HG03103 (cell line): Measurements from ENCODE around the gene RHBDD1.
A peak's percentile ranks its signal among the peaks of the same experiment; 100 is the strongest.

ENCODE experiments used
- ATAC-seq: cut with Tn5 transposase; IDR thresholded peaks from one replicate; pipeline ENCODE4 v1.9.1; 2021; ENCODE audit warnings: low read depth; ENCODE audit not compliant: unreplicated experiment

RHBDD1 gene

DNA sequence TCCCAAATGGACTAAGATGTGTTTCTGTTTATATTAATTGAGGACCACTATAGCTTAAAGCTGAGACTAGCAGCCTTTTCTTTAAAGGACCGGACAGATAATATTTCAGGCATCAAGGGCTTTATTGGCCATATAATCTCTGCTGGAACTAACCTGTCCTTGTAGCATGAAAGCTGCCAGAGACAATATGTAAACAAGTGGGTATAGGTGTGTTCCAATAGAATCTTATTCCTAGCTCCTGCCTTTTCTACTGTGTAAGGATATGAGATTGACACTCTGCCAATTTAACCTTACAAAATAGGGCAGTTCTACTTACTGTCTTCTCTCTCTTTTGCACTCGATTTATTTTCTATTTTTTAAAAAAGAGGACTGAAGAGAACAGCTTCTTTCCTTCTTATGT, 74.0 kb downstream of the RHBDD1 start:
- ATAC-seq, result no peak

DNA sequence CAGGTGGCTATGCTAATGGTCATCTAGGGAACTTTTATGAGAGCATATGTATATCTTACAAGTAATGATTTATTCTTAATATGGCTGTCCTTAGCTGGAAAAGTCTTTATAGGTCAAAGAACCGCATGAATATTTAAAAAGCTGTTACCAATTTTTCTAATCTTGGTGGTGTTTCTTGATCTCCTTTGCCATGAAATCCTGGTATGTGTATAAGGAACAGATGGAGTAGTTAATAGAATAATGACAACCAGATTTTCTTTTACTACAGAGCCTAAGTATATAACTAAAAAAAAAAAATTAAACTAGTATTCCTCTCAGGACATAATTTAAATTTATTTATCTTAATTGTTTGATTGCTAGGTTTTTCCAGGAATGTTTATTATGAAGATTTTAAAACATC, 74.5 kb downstream of the RHBDD1 start:
- no peak for ATAC-seq

DNA sequence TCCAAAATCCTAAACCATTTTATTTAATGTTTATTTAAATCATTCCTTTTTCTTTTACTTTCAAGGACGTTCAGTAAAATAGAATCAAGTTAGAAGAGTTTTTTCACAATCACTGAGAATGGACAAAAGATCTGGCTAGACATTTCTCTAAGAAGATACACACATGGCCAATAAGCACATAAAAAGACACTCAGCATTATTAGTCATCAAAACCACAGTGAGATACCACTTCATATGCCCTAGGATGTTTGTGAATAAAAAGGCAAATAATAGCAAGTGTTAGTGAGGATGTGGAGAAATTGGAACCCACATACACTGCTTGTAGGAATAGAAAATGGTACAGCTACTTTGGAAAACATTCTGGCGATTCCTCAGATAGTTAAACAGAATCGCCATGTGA, 76.1 kb downstream of the RHBDD1 start:
- no peak for ATAC-seq

DNA sequence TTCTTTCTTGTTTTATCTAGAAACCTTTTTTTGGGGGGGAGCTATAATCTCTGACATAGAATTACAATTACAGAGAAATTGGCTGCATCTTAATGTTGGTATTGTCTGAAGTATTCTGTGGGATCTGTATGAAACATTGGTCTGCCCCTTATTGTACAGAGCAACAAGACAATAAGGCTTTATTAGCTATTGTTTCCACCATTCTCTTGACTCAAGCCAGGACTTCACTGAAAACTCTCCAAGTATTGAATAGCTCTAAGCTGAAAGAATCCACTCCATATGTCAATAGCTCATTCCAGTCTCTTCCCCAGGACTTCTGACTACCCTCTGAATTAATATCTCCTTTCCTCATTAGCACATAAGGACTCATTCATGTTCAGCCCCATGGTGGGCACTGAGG, 77.8 kb downstream of the RHBDD1 start:
- ATAC-seq, result no peak

DNA sequence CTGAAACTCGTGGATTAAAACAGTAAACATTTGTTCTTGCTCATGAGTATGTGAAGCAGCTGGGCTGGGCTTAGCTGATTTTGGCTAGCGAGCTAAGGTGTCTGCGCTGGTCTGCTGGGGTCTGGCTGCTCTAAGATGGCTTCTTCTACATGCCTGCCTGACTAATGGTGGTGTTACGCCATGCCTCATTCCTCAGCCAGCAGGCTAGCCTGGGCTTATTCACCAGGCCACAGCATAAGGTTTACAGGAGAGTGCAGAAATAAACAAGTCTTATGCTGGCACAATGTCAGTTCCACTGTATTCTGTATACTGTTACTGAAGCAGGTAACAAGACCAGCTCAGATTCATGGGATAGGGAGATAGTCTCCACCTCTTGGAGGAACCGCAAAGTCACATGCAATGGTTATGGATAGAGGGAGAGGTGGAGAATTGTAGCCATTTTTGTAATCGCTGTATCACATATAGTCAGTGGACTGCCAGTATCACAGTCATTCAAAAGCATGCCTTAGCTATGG, 80.0 kb downstream of the RHBDD1 start:
- ATAC-seq, result no peak

DNA sequence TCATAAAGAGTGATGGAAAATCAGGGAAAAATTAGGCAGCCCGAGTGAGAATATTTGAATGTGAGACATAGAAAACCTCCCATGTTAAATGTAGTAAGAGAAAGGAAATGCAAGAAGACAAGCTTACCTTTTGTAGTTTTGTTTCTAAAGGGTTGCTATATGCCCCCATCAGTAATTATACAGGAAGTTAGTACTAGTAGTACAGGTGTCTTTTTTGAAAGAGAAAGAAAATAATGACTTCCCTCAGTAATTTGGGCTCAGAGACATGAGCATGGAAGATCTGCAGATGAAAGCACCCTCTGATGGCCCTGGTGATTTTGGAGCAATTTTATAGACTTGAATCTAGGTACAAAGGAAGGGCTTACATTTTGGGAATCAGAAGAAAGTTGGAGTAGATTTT, 80.8 kb downstream of the RHBDD1 start:
- peak; percentile 80 for ATAC-seq

DNA sequence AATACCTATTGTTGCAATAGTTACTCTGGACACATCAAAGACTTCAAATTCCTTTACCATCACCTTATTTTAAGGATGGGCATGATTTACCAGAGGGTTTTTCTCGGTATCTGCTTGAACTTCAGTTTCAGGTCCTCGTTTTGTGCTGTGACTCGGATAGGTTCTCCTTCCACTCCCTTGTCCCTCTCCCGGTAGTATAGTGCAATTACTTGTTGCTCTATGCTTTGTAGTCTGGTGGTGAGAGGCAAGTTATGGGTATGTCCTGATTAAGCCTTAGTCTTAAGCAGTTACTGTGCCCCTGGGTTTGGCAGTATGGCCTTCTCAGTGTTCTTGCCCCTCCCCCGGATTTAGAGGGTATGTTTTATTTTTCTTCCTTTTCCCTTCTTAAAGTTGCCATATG, 96.6 kb downstream of the RHBDD1 start:
- peak; percentile 69 for ATAC-seq

DNA sequence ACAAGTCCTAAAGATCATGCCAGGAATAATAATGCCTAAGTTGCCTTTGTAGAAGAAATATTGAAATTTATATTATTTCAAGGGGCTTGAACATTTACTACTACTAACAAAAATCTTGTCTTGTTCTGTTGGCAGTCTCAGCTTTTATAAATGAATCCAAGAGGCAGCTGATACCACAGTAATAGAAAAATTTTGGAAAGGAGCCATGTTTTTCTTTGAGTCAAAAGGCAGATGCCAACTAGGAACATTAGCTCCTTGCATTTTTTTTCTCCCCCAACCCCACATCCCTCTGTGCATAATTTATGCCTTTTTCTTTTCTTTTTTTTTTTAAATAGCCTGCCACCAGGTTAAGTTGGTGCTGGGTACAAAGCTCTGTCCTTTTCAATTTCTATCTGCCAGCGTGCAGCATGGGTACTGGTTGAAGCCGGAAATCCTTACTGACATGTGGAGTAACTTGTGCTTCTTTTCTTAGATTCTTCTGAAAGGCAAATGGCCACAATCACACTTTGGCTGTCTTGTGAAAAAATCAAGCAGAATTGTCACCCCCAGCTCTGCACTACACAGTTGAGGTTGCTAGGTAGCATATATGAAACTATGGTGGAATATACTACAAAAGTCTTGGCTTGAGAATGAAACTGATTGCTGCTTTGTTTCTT, 98.8 kb downstream of the RHBDD1 start:
- no peak for ATAC-seq

DNA sequence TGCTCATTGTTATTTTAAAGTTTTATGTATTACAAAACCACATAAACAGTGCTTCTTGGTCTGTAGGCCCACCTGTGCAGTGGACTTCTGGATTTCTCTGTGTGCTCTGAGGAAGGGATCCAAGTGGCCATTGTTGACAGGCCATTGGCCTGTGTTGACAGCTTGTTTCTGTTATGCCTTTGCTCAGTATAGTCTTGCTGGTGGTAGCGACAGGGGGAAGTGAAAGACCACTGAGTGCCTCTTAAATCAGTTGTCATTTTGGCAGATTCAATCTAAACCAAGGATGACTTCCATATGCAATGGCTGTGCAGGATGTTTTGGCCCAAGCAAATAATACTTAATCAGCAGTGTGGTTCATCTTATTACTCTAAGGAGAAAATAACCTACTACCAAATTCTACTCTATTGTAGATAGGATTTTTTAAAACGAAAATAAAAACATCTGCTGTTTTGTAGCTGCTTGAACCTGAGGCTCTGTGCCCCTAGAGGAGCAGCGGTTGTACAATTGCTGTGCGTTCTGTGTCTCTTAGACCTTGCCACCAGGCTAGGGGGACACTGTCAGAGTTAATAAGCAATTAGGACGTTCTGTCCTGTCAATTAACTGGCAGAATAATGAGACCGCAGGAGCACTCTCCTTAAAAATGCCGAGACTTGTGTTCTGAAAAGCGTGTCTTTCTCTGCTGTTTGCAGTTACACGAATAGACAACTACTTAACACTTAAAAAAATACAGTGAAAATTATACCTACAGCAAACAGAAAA, 108.2 kb downstream of the RHBDD1 start:
- peak; percentile 86 for ATAC-seq

DNA sequence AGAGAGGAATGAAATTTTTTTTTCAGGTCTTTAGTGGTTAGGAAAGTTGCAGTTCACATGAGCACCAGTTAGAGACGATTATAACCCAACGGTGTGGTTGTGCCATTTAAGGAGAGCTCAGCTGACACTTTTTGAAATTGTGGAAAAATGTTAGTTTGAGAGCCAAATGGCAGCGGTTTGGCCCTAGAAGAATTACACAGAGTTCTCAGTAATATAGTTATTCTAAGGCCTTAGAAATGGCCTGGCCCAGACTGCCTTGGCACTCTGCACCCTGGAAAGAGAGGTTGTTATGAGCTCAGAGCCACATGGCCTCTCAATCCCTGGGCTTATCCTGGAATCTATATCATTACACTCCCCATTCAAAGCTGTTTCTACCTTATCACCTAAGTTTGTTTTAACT, 117.4 kb downstream of the RHBDD1 start:
- no peak for ATAC-seq

DNA sequence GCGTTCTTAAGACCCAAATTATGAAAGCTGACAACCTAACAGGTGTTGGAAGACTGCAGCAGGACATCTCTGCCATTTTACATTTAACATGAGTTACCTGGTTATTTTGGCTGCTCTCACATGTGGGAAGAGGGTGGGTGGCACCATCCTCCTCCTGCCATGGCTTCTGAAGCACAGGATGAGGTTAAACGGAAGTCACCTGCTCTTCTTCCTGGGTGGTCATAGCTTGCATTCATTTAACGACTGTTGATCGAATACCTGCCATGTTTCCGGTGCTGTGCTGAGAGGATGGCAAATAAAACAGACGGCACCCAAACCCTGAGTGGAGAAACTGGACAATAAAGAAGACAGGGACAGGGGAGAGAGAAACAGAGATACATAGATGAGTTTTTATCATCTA, 118.0 kb downstream of the RHBDD1 start:
- ATAC-seq, result no peak

DNA sequence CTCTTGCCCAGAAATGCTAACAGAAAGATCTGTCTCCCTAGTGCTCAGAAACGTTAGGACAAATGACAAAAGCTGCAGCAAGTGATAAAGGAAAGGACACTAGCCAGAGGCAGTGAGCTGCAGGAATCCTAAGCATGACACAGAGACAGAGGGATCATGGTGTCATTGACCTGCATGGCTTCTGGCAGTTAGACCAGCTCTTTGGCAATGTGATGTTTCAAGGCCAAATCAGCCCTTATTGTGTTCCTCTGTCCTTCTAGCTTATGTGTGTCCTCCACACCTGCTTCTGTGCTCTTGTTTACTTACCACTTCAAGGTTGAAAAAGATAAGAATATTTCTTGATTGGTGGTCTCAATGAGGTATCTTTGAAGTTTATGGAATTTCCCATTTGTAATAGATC, 120.8 kb downstream of the RHBDD1 start:
- ATAC-seq, result no peak

DNA sequence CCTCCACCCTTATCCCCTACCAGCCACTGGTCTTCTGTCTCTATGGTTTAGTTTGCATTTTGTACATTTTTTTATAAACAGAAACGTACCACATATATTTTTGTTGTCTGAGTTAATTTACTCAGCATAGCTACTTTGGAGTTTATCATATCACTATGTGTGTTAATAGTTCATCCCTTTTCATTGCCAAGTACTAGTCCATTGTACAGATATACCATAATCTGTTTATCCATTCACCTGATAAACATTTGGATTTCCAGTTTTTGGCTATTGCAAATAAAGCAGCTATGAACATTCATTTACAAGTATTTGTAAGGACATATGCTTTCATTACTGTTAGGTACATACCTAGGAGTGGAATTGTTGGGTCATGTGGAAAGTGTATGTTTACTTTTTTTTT, 123.6 kb downstream of the RHBDD1 start:
- ATAC-seq, result no peak

DNA sequence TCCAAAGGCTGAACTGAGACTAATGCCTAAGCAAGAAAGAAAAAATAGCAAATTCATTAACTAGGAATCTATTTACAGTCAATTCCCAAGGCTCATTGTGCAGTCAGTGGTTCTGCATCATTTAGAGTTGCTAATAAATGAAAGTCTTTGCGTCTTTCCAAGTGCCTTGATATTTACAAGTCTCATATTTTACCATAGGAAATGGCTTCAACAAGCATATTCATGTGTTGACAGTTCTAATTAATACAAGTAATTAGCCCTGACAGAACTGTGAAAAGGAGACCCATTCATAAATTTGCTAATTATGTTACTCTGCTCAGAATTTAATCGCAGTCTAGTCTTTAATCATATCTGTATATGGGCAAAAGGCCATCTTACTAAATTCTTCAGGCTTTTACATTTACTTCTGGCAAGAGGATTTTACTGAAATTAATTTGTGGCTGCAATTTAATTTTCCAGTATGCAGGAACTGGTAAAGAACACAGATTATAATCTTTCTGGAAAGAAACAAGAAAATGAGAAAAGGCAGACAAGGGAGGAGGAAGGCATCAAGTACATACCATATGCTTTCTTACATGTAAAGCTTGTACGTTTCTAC, 126.4 kb downstream of the RHBDD1 start:
- no peak for ATAC-seq

DNA sequence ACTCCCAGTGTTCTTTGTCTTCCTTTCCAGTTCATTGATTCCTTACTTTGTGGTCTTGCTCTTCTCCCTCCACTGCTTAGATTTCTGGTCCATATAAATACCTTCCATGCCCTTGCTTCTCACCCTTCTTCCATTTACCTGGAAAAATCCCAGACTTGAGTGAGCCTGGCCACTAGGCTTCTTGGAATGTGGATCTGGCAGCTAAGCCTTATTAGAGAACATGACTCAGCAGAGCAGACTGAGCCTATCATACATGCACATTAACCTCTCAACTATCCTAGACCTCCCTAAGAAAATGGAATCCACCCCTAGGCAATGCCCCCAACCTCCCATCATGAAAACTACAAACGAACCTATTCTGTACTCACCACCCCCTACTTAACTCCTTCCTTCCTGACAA, 127.7 kb downstream of the RHBDD1 start:
- no peak for ATAC-seq

DNA sequence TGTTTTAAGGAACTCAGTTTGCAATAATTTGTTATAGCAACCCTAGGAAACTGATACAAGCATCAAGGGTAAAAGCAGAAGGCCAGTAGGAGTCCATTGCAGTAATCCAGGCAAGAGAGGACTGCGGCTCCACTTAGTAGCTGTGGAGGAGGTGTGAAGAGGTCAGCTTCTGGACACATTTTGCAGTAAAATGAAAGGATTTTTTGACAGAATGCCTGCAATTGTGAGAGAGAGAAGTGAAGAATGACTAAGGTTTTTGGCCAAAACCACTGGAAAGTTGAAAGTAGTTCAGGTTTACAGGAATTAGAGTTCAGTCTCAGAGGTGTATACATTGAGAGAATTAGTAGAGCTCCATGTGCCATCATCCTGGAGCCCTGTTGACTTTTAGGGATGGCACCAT, 129.5 kb downstream of the RHBDD1 start:
- ATAC-seq, result no peak

DNA sequence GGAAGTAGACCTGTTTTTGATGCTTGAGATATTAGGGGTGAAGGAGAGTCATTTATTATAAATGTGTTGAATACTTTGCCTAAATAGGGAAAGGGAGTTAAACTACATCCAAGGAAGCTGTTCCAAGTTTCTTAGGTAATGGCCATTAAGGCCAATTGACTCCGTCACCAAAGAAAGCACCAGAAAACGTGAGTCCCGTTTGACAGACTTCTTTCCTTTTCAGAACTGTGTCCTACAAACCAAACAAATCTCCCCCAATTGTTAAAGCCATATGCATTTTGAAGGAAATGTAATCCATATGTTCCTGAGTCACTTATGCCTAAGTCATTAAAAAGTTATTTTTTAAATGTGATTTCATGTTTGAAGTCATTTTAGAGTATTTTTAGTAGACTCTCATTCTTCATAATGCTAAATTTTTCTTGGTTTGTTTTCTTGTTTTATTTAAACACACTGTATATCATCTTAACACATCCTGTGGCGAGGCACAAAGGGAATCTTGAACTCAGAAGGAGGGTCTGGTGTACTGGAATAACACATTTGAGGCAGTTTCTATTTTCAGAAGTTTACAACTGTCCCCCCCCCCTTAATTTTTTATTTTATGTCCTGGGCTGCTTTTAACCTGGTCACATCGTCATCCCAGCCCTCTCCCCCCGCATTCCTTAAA, 133.7 kb downstream of the RHBDD1 start:
- ATAC-seq, result no peak

DNA sequence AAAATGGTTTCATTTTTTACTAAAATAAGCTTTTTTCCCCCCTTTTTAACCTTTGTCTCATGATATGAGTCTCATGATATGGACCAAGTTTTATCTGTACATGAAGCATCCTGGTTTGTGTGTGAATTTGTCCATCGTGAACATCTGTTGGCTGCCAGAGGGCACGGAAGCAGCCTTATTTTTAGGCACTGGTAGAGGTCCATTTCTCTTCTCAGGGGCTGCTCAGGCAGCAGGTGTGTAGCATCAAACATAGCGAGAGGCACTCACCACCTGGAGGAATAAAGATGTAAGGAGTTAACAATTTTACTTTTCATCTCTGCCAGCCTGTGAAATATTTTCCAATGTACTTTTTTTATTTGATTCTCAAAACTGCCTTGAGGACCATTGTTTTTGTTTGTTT, 134.5 kb downstream of the RHBDD1 start:
- peak; percentile 51 for ATAC-seq

DNA sequence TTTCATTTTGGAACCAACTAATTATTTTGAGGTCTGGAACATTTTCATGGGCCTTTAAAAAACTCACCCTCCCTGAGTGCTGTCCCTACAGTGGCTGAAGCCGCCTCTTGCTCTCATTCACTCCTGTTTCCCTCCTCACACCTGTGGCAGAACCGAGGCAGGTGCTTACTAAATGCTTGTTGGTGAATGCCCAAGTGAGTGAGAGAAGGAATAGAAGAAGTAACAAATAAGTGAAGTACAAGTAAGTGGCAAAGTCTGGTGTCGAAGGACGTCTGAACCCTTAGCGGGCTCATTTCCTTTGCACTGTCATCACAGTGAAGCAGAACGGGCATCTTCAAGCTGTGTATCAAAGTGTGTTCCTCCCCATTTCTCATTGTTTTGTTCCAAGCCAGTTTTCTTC, 135.2 kb downstream of the RHBDD1 start:
- ATAC-seq, result peak; percentile 50

DNA sequence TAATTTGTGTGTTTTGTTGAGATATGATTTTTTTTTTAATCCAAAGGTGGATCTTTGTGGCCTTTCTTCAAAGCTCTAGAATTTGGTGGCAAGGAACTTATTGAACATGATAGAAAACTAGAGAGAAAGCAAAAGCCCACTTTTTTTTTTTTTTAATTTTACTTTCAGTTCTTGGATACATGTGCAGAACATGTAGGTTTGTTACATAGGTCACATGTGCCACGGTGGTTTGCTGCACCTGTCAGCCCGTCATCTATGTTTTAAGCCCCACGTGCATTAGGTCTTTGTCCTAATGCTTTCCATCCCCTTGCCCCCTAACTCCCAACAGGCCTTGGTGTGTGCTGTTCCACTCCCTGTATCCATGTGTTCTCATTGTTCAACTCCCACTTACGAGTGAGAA, 135.9 kb downstream of the RHBDD1 start:
- ATAC-seq, result no peak

DNA sequence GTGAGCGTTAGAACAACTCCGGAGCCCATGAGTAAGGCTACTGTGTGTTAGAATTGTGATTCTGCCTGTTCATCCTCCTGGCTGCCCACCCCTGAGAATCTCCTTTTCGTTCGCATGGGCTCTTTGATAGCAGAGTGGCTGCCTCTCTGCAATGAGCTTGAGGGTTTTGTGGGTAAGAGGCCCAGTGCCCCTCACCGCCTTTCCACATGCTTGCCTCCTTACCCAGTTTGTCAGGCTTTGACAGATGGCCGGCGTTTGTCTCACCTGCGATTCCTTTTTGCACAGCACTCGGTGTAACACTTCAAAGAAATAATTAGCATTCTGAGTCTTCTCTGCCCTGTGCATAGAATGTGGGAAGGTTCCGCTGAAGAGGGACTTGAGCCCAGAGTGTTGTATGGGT, 138.0 kb downstream of the RHBDD1 start:
- no peak for ATAC-seq
